H9 (cell line): ENCODE results near the gene LDLRAD4. TPM values are rescaled to one million over a fixed set of nuclear protein-coding genes. Genes with fewer than 3 reads are reported as not detected.
A peak's percentile ranks its signal among the peaks of the same experiment; 100 is the strongest.

Source experiments
- DNase-seq: peaks from one replicate; pipeline ENCODE4 v3.0.0-alpha.2; 2017
- H2AFZ ChIP-seq: one replicate; pipeline ENCODE4 v1.6.1; 2013; ENCODE audit warnings: mild to moderate bottlenecking, low read length, control low read depth, moderate library complexity
- H2AK5ac ChIP-seq: 2 replicates; pipeline ENCODE4 v1.6.1; 2013; ENCODE audit warnings: low read length, control low read depth, mixed read lengths; ENCODE audit not compliant: insufficient read length
- H2BK120ac ChIP-seq: one replicate; pipeline ENCODE4 v1.6.1; 2013; ENCODE audit warnings: low read depth, mild to moderate bottlenecking, low read length, control low read depth, inconsistent platforms; ENCODE audit not compliant: poor library complexity, severe bottlenecking
- H2BK12ac ChIP-seq: 2 replicates; pipeline ENCODE4 v1.6.1; 2013; ENCODE audit warnings: low read length, control low read depth, mixed read lengths, low read depth; ENCODE audit not compliant: insufficient read length
- H2BK15ac ChIP-seq: 2 replicates; pipeline ENCODE4 v1.6.1; 2013; ENCODE audit warnings: low read depth, low read length, control low read depth
- H2BK20ac ChIP-seq: one replicate; pipeline ENCODE4 v1.6.1; 2013; ENCODE audit warnings: low read depth, mild to moderate bottlenecking, low read length, control low read depth, inconsistent platforms; ENCODE audit not compliant: poor library complexity, severe bottlenecking
- H2BK5ac ChIP-seq: 2 replicates; pipeline ENCODE4 v1.6.1; 2013; ENCODE audit warnings: low read length, control low read depth, mixed read lengths; ENCODE audit not compliant: insufficient read length
- H3K14ac ChIP-seq: 2 replicates; pipeline ENCODE4 v1.6.1; 2013; ENCODE audit warnings: low read length, control low read depth; ENCODE audit not compliant: insufficient read depth
- H3K18ac ChIP-seq: 2 replicates; pipeline ENCODE4 v1.6.1; 2013; ENCODE audit warnings: low read depth, mild to moderate bottlenecking, mixed read lengths, low read length, control low read depth; ENCODE audit not compliant: insufficient read length
- H3K23ac ChIP-seq: 2 replicates; pipeline ENCODE4 v1.6.1; 2013; ENCODE audit warnings: low read length, control low read depth, mixed read lengths, low read depth; ENCODE audit not compliant: insufficient read length
- H3K23me2 ChIP-seq: 2 replicates; pipeline ENCODE4 v1.6.1; 2013; ENCODE audit warnings: low read depth, mild to moderate bottlenecking, mixed read lengths, low read length, control low read depth; ENCODE audit not compliant: insufficient read length, poor library complexity, severe bottlenecking
- H3K27ac ChIP-seq: 2 replicates; pipeline ENCODE4 v1.5.1; 2013; ENCODE audit warnings: low read length, control low read depth, mixed read lengths, low read depth; ENCODE audit not compliant: insufficient read length
- H3K27me3 ChIP-seq: 2 replicates; pipeline ENCODE4 v1.6.1; 2013; ENCODE audit warnings: low read length, control low read depth, inconsistent platforms; ENCODE audit not compliant: insufficient read depth
- H3K4ac ChIP-seq: 2 replicates; pipeline ENCODE4 v1.6.1; 2013; ENCODE audit warnings: low read depth, mild to moderate bottlenecking, control low read depth, inconsistent platforms, low read length, moderate library complexity
- H3K4me1 ChIP-seq: 2 replicates; pipeline ENCODE4 v1.6.1; 2013; ENCODE audit warnings: low read length, control low read depth, inconsistent platforms; ENCODE audit not compliant: insufficient read depth
- H3K4me2 ChIP-seq: 2 replicates; pipeline ENCODE4 v1.6.1; 2013; ENCODE audit warnings: low read length, control low read depth, mixed read lengths; ENCODE audit not compliant: insufficient read length, insufficient read depth
- H3K56ac ChIP-seq: 2 replicates; pipeline ENCODE4 v1.6.1; 2013; ENCODE audit warnings: low read depth, mild to moderate bottlenecking, mixed read lengths, low read length, control low read depth; ENCODE audit not compliant: insufficient read length
- H3K79me1 ChIP-seq: 2 replicates; pipeline ENCODE4 v1.6.1; 2013; ENCODE audit warnings: low read depth, mild to moderate bottlenecking, moderate library complexity, low read length, control low read depth, inconsistent platforms; ENCODE audit not compliant: insufficient read depth, poor library complexity, severe bottlenecking
- H3K79me2 ChIP-seq: 2 replicates; pipeline ENCODE4 v1.6.1; 2013; ENCODE audit warnings: low read length, control low read depth, inconsistent platforms; ENCODE audit not compliant: insufficient read depth
- H3K9ac ChIP-seq: 2 replicates; pipeline ENCODE4 v1.6.1; 2013; ENCODE audit warnings: low read length, control low read depth, mixed read lengths; ENCODE audit not compliant: insufficient read length; ENCODE audit errors: extremely low read depth
- H3K9me3 ChIP-seq: one replicate; pipeline ENCODE4 v1.6.1; 2013; ENCODE audit warnings: low read depth, low read length, inconsistent platforms; ENCODE audit not compliant: control insufficient read depth
- H3T11ph ChIP-seq: one replicate; pipeline ENCODE4 v1.6.1; 2013; ENCODE audit warnings: mild to moderate bottlenecking, low read length, control low read depth, inconsistent platforms
- H4K20me1 ChIP-seq: one replicate; pipeline ENCODE4 v1.6.1; 2013; ENCODE audit not compliant: control insufficient read depth, insufficient read length, insufficient read depth
- H4K5ac ChIP-seq: 2 replicates; pipeline ENCODE4 v1.6.1; 2013; ENCODE audit warnings: low read depth, mild to moderate bottlenecking, mixed read lengths, low read length, control low read depth; ENCODE audit not compliant: insufficient read length
- H4K8ac ChIP-seq: replicated peaks from 2 replicates; pipeline ENCODE4 v1.6.1; 2013; ENCODE audit warnings: low read length, control low read depth, mixed read lengths, low read depth; ENCODE audit not compliant: insufficient read length
- H4K91ac ChIP-seq: 2 replicates; pipeline ENCODE4 v1.6.1; 2013; ENCODE audit warnings: low read depth, mild to moderate bottlenecking, moderate library complexity, mixed read lengths, low read length, control low read depth; ENCODE audit not compliant: insufficient read length
- H3K27ac Mint-ChIP-seq, 3 experiments: 2 replicates in 2 of 3; 3 replicates in 1 of 3; pipeline ENCODE4 v1.8.0; 2020 to 2021; ENCODE audit warnings: mixed read lengths in 3 of 3, mild to moderate bottlenecking in 1 of 3, moderate library complexity in 1 of 3
- H3K27me3 Mint-ChIP-seq: 2 replicates; pipeline ENCODE4 v1.8.0; 2021; ENCODE audit warnings: low read depth, mild to moderate bottlenecking, moderate library complexity, mixed read lengths
- H3K36me3 Mint-ChIP-seq, 3 experiments: 2 replicates in 2 of 3; 3 replicates in 1 of 3; pipeline ENCODE4 v1.8.0; 2020 to 2021; ENCODE audit warnings: low read depth in 3 of 3, mixed read lengths in 3 of 3; ENCODE audit not compliant: insufficient read depth in 1 of 3
- H3K4me1 Mint-ChIP-seq, 2 experiments: 2 replicates each; pipeline ENCODE4 v1.8.0; 2020; ENCODE audit warnings: mixed read lengths in 2 of 2
- H3K4me3 Mint-ChIP-seq, 2 experiments: 2 replicates in 1 of 2; 3 replicates in 1 of 2; pipeline ENCODE4 v1.8.0; 2020 to 2021; ENCODE audit warnings: mild to moderate bottlenecking in 2 of 2, mixed read lengths in 2 of 2, moderate library complexity in 1 of 2
- H3K9me3 Mint-ChIP-seq, 2 experiments: 2 replicates in 1 of 2; 3 replicates in 1 of 2; pipeline ENCODE4 v1.8.0; 2020; ENCODE audit warnings: mild to moderate bottlenecking in 2 of 2, mixed read lengths in 2 of 2, moderate library complexity in 1 of 2
- CTCF ChIP-seq: fragments of 200-600 bp; sonication (generic); conservative IDR thresholded peaks from 3 replicates; pipeline ENCODE4 v1.8.0; 2021; ENCODE audit warnings: antibody characterized with exemption, mild to moderate bottlenecking
- WGBS: extraction: QIAGEN DNeasy Blood & Tissue Kit; methylation state at CpG from one replicate; pipeline ENCODE4 v1.1.7; 2013; ENCODE audit warnings: missing lambda C conversion rate, low lambda C conversion rate, mixed read lengths; ENCODE audit not compliant: insufficient read length; ENCODE audit errors: extremely low coverage; 5-methylcytosine and 5-hydroxymethylcytosine counted together
- total RNA-seq: library from RNA; stranded (reverse); gene quantifications from 2 replicates; pipeline ENCODE4 v1.2.1, GENCODE V29; 2021

Gene LDLRAD4
- total RNA-seq, 1 experiment from 2014 or later, result 3.9 TPM

- no peak overlapping the region for H3K4ac ChIP-seq
- no CpG with 5 or more reads among the region's 9 CpGs for WGBS
Observed at GRCh38 chr18:13423352-13423751, 204.8 kb downstream of the LDLRAD4 start.

More at GRCh38 chr18:13423352-13423751, 204.8 kb downstream of the LDLRAD4 start:
- Histone ChIP-seq H2BK5ac (no peak overlapping the region), H3K9me3 (no peaks in the 10 kb centered on the region), H3T11ph (no peak overlapping the region), H3K14ac (no peak overlapping the region), H3K23ac (no peak overlapping the region), H2AK5ac (no peak overlapping the region), H2BK15ac (no peak overlapping the region), H2BK12ac (no peak overlapping the region), H3K27ac (no peak overlapping the region), H2BK20ac (no peak overlapping the region), H2BK120ac (no peak overlapping the region), H3K4me1 (no peaks in the 10 kb centered on the region; the same call in 1 of the 2 replicates), H3K79me2 (no peaks in the 10 kb centered on the region), H3K18ac (no peak overlapping the region), H3K27me3 (no peaks in the 10 kb centered on the region), H3K9ac (no peak overlapping the region), H3K79me1 (no peaks in the 10 kb centered on the region), H4K91ac (no peak overlapping the region), H4K8ac (no peak overlapping the region), H2AFZ (no peak overlapping the region), H4K5ac (no peak overlapping the region), H4K20me1 (no peaks in the 10 kb centered on the region), H3K4me2 (no peak overlapping the region), H3K56ac (no peak overlapping the region), H3K23me2 (no peaks in the 10 kb centered on the region)
- 0 out of 7 replicates have a peak overlapping the region, but pooled peaks of 1 of the 3 experiments have one; percentile 47 for H3K27ac Mint-ChIP-seq
- TF ChIP-seq CTCF, result no peak
- H3K4me3 Mint-ChIP-seq, result no peak overlapping the region
- H3K9me3 Mint-ChIP-seq, result peaks cover 3% of the 10 kb centered on the region in 2 experiments; a peak in 3 of 5 replicates
- H3K36me3 Mint-ChIP-seq, result peaks cover 0 to 2% (median 0%) of the 10 kb centered on the region in 3 experiments; a peak in 2 of 7 replicates
- H3K27me3 Mint-ChIP-seq, result no peaks in the 10 kb centered on the region
- no peak for DNase-seq
- peaks cover 10 to 18% of the 10 kb centered on the region in 2 experiments for H3K4me1 Mint-ChIP-seq
